HG03558 (cell line): ENCODE data around the gene PGAM2.
A peak's percentile ranks its signal among the peaks of the same experiment; 100 is the strongest.
"Not testable (repeated sequence)": the region's sequence is repeated elsewhere in the genome, so short reads cannot be mapped to it uniquely, and the experiment has no call there.

Source experiments
- ATAC-seq: cut with Tn5 transposase; IDR thresholded peaks from one replicate; pipeline ENCODE4 v1.9.1; 2021; ENCODE audit warnings: moderate number of reproducible peaks; ENCODE audit not compliant: unreplicated experiment; ENCODE audit errors: extremely low read depth

The PGAM2 gene

GRCh38 chr7:44033971-44034844, 31.2 kb downstream of the PGAM2 start:
- not testable (repeated sequence) for ATAC-seq

- ATAC-seq = not testable (repeated sequence)
Measured at GRCh38 chr7:44032031-44032430, 33.3 kb downstream of the PGAM2 start.

GRCh38 chr7:44031319-44031718, 34.0 kb downstream of the PGAM2 start:
- ATAC-seq = not testable (repeated sequence)

GRCh38 chr7:44030029-44030428, 35.3 kb downstream of the PGAM2 start:
- not testable (repeated sequence) for ATAC-seq

- ATAC-seq = not testable (repeated sequence)
Measured at GRCh38 chr7:44029433-44029832, 35.9 kb downstream of the PGAM2 start.

- not testable (repeated sequence) for ATAC-seq
Measured at GRCh38 chr7:44022796-44023467, 42.4 kb downstream of the PGAM2 start.

- not testable (repeated sequence) for ATAC-seq
Measured at GRCh38 chr7:44022069-44022468, 43.3 kb downstream of the PGAM2 start.

- ATAC-seq = not testable (repeated sequence)
Measured at GRCh38 chr7:44019825-44020224, 45.5 kb downstream of the PGAM2 start.

GRCh38 chr7:44018857-44019807, 46.2 kb downstream of the PGAM2 start:
- ATAC-seq = peak; percentile 92

GRCh38 chr7:44015090-44015489, 50.3 kb downstream of the PGAM2 start:
- ATAC-seq = not testable (repeated sequence)
